ENCODE data around the gene CALCA.

Gene CALCA

GRCh38 chr11:14949437-14950147 is 22.6 kb downstream of the CALCA start:
- no peak for DNase-seq (ENCODE audit: low read depth in 2 of 3, low spot score in 1 of 3)

GRCh38 chr11:14942745-14943144 is 29.4 kb downstream of the CALCA start:
- DNase-seq (ENCODE audit: low read depth in 2 of 3, low spot score in 1 of 3): no peak

- DNase-seq (ENCODE audit: low read depth in 2 of 3, low spot score in 1 of 3): no peak
These were observed 33.2 kb downstream of the CALCA start for GRCh38 chr11:14938936-14939335.

- no peak for DNase-seq (ENCODE audit: low read depth in 2 of 3, low spot score in 1 of 3)
These were observed 37.4 kb downstream of the CALCA start for GRCh38 chr11:14934641-14935351.

DNA sequence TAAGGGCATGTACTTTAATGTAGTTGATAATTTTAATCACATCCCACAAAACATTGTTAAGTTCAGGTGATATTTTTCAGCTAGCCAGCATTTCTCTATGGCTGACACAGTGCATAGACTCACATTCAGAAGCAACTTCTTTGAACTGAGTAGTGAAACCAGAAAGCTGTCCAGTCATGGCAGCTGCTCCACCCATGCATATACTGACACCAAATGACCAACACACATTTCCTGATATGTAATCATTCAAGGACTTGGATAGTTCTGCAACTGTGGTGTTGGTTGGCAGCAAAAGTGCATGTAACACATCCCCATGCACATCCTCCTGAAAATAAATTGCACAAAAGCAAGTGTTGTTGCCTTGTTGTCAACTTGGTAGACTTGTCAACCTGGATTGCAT is 39.7 kb downstream of the CALCA start:
- no peak for DNase-seq (ENCODE audit: low read depth in 2 of 3, low spot score in 1 of 3)

GRCh38 chr11:14930369-14930768 is 41.8 kb downstream of the CALCA start:
- DNase-seq (ENCODE audit: low read depth in 2 of 3, low spot score in 1 of 3): no peak

DNA sequence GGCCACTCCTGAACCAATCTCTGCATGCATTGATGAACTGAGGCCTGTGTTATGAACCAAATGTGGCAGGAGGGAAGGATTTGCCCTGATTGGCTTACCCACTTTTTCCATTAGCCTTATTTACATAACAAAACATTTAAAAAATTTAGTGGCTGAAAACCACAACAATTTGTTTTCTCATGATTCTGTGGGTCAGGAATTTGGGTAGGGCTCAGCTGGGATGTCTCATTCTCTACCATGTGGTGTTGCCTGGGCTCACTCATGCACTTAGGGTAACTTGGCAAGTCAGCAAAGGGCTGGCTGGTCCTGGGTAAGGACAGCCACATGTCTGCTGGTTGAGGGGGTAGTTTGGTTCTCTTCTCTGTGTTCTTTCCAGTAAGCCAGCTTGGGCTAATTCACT is 45.0 kb downstream of the CALCA start:
- DNase-seq (ENCODE audit: low read depth in 2 of 3, low spot score in 1 of 3): no peak

DNA sequence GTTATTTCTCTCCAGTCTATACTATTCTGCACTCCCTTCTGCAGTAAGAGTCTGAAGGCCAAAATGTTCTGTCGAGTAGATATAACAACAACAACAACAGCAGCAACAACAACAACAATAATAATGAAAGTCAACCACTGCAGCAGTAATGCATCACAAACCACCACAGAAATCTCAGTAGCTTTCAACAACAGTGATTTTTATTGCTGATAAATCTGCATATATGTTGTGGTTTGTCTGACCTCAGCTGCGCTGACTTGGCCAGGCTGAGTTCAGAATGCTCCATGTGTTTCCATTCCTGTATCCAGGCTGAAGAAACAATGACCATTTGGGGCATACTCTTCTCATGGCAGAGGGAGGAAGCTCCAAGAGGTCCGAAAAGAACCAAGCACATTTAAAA is 47.8 kb downstream of the CALCA start:
- DNase-seq (ENCODE audit: low read depth in 2 of 3, low spot score in 1 of 3): no peak

Data from stimulated activated CD4-positive, alpha-beta T cell treated with anti-CD3 and anti-CD28 coated beads, Interleukin-12 subunit alpha, Interleukin-12 subunit beta, amount 100 ng/mL, for 48 hours (primary cell).